A673 (cell line): ENCODE data around the gene RFTN1. TPM values are rescaled to one million over a fixed set of nuclear protein-coding genes. Genes with fewer than 3 reads are reported as not detected.

Experiments used
- BruUV-seq: library from RNA; stranded (reverse); fragments of 400-500 nt; replicated peaks from 2 replicates; lab custom pipeline; 2021; lab: Mats Ljungman, UMichigan
- CTCF ChIA-PET: fragments of 300-600 bp; sonication (Branson Sonifier 250); formaldehyde crosslinking; loops from one replicate; lab custom pipeline; 2022; ENCODE audit warnings: antibody characterized with exemption; lab: Charles Lee
- POLR2A ChIA-PET: fragments of 300-600 bp; sonication (Branson Sonifier 250); formaldehyde crosslinking; loops from one replicate; lab custom pipeline; 2022; ENCODE audit warnings: antibody characterized with exemption; ENCODE audit not compliant: low non-redundant PET; lab: Charles Lee
- DNase-seq: peaks from one replicate; pipeline ENCODE4 v3.0.0-alpha.2; 2015; ENCODE audit warnings: low spot score
- H3K27ac ChIP-seq: fragments of 200-600 bp; sonication (generic); 2 replicates; pipeline ENCODE4 v1.5.1; 2016; ENCODE audit warnings: mixed run types, low read depth, mild to moderate bottlenecking, mixed read lengths, antibody characterized with exemption, low read length; ENCODE audit not compliant: poor library complexity, severe bottlenecking
- H3K27me3 ChIP-seq: fragments of 200-600 bp; sonication (generic); replicated peaks from 2 replicates; pipeline ENCODE4 v1.6.1; 2017; ENCODE audit warnings: mixed run types, low read depth, mild to moderate bottlenecking, mixed read lengths, antibody characterized with exemption, low read length; ENCODE audit not compliant: insufficient read depth, poor library complexity
- H3K36me3 ChIP-seq: fragments of 200-600 bp; sonication (generic); 2 replicates; pipeline ENCODE4 v1.6.1; 2016; ENCODE audit warnings: mixed run types, mild to moderate bottlenecking, mixed read lengths, antibody characterized with exemption, low read length; ENCODE audit not compliant: insufficient read depth, poor library complexity, severe bottlenecking
- H3K4me1 ChIP-seq: fragments of 200-600 bp; sonication (generic); 2 replicates; pipeline ENCODE4 v1.6.1; 2017; ENCODE audit warnings: mixed run types, mild to moderate bottlenecking, mixed read lengths, antibody characterized with exemption, low read length; ENCODE audit not compliant: insufficient read depth, poor library complexity, severe bottlenecking
- H3K4me3 ChIP-seq: fragments of 200-600 bp; sonication (generic); 2 replicates; pipeline ENCODE4 v1.5.1; 2016; ENCODE audit warnings: low read depth, mixed run types, mild to moderate bottlenecking, mixed read lengths, low read length; ENCODE audit not compliant: poor library complexity, severe bottlenecking
- H3K9me3 ChIP-seq: fragments of 200-600 bp; sonication (generic); 2 replicates; pipeline ENCODE4 v1.6.1; 2016; ENCODE audit warnings: mixed run types, low read depth, mild to moderate bottlenecking, mixed read lengths, antibody characterized with exemption, low read length; ENCODE audit not compliant: poor library complexity, severe bottlenecking
- EZH2 ChIP-seq: fragments of 200-600 bp; sonication (generic); IDR thresholded peaks from 2 replicates; pipeline ENCODE4 v1.6.1; 2017; ENCODE audit warnings: borderline replicate concordance, low read depth, mild to moderate bottlenecking, mixed read lengths, antibody characterized with exemption, low read length; ENCODE audit not compliant: poor library complexity, severe bottlenecking
- intact Hi-C: fragments of 100-400 bp; cut with micrococcal nuclease; formaldehyde crosslinking; loops from one replicate; pipeline ENCODE4 v1.10.0; 2022; ENCODE audit not compliant: unreplicated experiment
- total RNA-seq: library from RNA; stranded (reverse); gene quantifications from 2 replicates; pipeline ENCODE4 v1.2.3, GENCODE V29; 2021
- TF ChIP-seq, protein P1 (sequence below): fragments of 300-800, 200-600 bp; sonication (generic); conservative IDR thresholded peaks from 2 replicates; pipeline ENCODE4 v1.5.1; 2017; ENCODE audit warnings: low read depth, mild to moderate bottlenecking, antibody characterized with exemption, low read length, moderate library complexity, mixed read lengths

Gene RFTN1
- total RNA-seq, 1 experiment from 2014 or later = 0.60 TPM

DNA sequence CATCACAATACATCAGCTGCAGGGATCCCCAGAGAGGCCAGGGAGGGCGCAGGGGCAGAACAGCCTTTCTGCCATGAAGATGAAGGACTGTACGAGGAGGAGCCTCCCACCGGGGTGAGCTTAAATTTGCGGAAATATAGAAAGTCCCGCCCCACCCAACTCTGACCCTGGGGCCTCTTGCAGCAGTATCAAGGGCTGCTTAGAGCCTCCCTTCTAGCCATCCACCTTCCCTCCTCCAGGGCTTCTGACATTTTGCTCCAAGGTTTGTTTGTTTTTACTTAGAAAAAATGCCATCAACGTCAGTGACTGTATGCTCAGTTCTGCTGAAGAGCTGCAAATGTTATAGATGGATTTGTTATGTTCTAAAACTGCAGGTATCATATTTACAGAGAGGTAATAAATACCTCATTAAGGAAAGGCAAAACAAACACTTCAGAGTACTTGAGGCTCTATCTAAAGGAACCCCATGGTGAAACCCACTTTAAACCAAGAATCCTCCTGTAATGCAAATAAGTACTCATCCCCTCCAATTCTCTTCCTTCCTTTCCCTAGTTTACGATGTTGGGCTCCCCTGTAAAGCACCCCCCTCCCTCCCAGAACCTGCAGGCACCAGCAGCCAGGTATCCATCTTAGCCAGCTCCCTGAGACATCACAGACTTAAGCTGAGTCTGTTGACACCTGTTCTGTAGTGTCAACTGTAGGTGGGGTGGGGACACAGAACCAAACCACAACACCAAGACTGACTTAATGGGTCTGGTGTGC, 30.5 kb downstream of the RFTN1 start:
- Histone ChIP-seq H3K36me3 (no peaks in the 10 kb centered on the region), H3K4me1 (peaks cover 25% of the 10 kb centered on the region), H3K27me3 (peaks cover 5% of the 10 kb centered on the region), H3K9me3 (no peaks in the 10 kb centered on the region), H3K4me3 (no peak overlapping the region), H3K27ac (no peak overlapping the region)
- DNase-seq = no peak
- ChIA-PET POLR2A (no interaction called here), CTCF (no interaction called here)
- intact Hi-C loops = no loop called here
- BruUV-seq = no TSS peak
- TF ChIP-seq, protein P1, sequence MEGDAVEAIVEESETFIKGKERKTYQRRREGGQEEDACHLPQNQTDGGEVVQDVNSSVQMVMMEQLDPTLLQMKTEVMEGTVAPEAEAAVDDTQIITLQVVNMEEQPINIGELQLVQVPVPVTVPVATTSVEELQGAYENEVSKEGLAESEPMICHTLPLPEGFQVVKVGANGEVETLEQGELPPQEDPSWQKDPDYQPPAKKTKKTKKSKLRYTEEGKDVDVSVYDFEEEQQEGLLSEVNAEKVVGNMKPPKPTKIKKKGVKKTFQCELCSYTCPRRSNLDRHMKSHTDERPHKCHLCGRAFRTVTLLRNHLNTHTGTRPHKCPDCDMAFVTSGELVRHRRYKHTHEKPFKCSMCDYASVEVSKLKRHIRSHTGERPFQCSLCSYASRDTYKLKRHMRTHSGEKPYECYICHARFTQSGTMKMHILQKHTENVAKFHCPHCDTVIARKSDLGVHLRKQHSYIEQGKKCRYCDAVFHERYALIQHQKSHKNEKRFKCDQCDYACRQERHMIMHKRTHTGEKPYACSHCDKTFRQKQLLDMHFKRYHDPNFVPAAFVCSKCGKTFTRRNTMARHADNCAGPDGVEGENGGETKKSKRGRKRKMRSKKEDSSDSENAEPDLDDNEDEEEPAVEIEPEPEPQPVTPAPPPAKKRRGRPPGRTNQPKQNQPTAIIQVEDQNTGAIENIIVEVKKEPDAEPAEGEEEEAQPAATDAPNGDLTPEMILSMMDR = no peak
- no peak for TF ChIP-seq EZH2

DNA sequence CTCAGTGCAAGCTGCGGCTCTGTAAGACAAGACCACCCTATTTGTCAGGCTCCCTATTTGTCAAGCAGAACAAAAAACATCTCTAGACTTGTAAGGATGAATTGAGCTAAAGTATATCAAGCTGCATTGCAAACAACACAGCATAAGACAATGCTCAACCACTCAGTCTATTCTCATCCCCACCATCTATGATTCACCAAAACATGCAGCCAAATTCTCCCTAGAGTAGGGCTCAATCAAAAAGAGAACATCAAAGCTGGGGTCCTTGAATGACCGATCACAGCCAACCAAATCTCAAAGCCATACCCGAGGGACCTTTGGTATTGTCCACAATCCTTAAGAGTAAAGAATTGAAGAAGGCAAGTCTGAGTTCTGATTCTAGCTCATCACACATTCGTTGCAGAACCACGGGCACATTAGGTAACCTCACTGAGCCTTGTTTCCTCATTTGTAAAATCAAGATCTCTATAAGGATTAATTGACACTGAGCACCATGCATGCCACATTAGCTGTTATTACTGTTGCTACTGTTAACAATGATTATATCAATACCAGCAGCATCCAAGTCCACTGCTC, 31.2 kb downstream of the RFTN1 start:
- POLR2A ChIA-PET = no interaction called here
- no peaks in the 10 kb centered on the region for H3K9me3 ChIP-seq
- DNase-seq = no peak
- no peak overlapping the region for H3K4me3 ChIP-seq
- H3K27ac ChIP-seq = no peak overlapping the region
- no peak for TF ChIP-seq EZH2
- TF ChIP-seq, protein P1 = no peak
- intact Hi-C loops = no loop called here
- peaks cover 25% of the 10 kb centered on the region for H3K4me1 ChIP-seq
- CTCF ChIA-PET = no interaction called here
- peaks cover 5% of the 10 kb centered on the region for H3K27me3 ChIP-seq
- no TSS peak for BruUV-seq
- H3K36me3 ChIP-seq = no peaks in the 10 kb centered on the region

DNA sequence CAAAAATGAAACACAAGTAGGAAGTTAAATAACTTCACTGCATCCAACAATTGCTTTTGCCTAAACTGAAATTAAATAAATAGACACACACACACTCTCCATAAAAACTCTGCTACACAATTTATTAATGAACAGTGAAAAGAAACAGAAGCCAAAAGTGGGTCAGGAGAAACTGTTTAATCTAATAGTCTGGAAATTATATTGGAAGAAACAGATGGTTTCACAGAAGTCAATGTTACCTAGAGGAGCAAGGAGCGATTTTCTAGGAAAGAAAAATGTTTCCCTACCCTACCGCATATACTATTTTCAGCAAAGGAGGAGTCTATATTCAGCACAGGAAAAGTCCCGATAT, 32.0 kb downstream of the RFTN1 start:
- BruUV-seq = no TSS peak
- intact Hi-C loops = loop anchor here (2.0 kb wide), 1 partner anchor 53 kb away; no protein-coding TSS in a partner anchor
- POLR2A ChIA-PET = no interaction called here
- H3K27me3 ChIP-seq = no peaks in the 10 kb centered on the region
- no peak overlapping the region for H3K27ac ChIP-seq
- no peaks in the 10 kb centered on the region for H3K36me3 ChIP-seq
- no peaks in the 10 kb centered on the region for H3K9me3 ChIP-seq
- DNase-seq = peak; percentile 40
- H3K4me3 ChIP-seq = no peak overlapping the region
- TF ChIP-seq EZH2 = no peak
- TF ChIP-seq, protein P1 = no peak
- CTCF ChIA-PET = no interaction called here
- H3K4me1 ChIP-seq = peaks cover 32% of the 10 kb centered on the region
